Calu3 (cell line): ENCODE results near the gene SIGLECL1. TPM values are rescaled to one million over a fixed set of nuclear protein-coding genes. Genes with fewer than 3 reads are reported as not detected.

Source experiments
- BruUV-seq: library from RNA; stranded (reverse); fragments of 400-500 nt; replicated peaks from 2 replicates; lab custom pipeline; 2021; lab: Mats Ljungman, UMichigan
- CTCF ChIA-PET: fragments of 300-600 bp; sonication (Branson Sonifier 250); formaldehyde crosslinking; loops from one replicate; lab custom pipeline; 2022; ENCODE audit warnings: antibody characterized with exemption; lab: Charles Lee
- DNase-seq: peaks from one replicate; pipeline ENCODE4 v3.0.0; 2022
- H3K27ac Mint-ChIP-seq: one replicate; pipeline ENCODE4 v1.8.0; 2022; ENCODE audit warnings: mixed read lengths; ENCODE audit not compliant: unreplicated experiment
- H3K27me3 Mint-ChIP-seq: one replicate; pipeline ENCODE4 v1.8.0; 2022; ENCODE audit warnings: mixed read lengths; ENCODE audit not compliant: unreplicated experiment
- H3K36me3 Mint-ChIP-seq: one replicate; pipeline ENCODE4 v1.8.0; 2022; ENCODE audit warnings: mild to moderate bottlenecking, moderate library complexity, mixed read lengths; ENCODE audit not compliant: insufficient read depth, unreplicated experiment
- H3K4me1 Mint-ChIP-seq: one replicate; pipeline ENCODE4 v1.8.0; 2022; ENCODE audit warnings: mild to moderate bottlenecking, low read depth, mixed read lengths; ENCODE audit not compliant: unreplicated experiment
- H3K4me3 Mint-ChIP-seq: one replicate; pipeline ENCODE4 v1.8.0; 2022; ENCODE audit warnings: mild to moderate bottlenecking, low read depth, moderate library complexity, mixed read lengths; ENCODE audit not compliant: unreplicated experiment
- H3K9me3 Mint-ChIP-seq: one replicate; pipeline ENCODE4 v1.8.0; 2022; ENCODE audit warnings: low read depth, mixed read lengths; ENCODE audit not compliant: unreplicated experiment
- intact Hi-C: fragments of 100-400 bp; cut with micrococcal nuclease; formaldehyde crosslinking; loops from one replicate; pipeline ENCODE4 v1.10.0; 2022; ENCODE audit not compliant: unreplicated experiment
- total RNA-seq: library from RNA; stranded (reverse); gene quantifications from 2 replicates; pipeline ENCODE4 v1.2.3, GENCODE V29; 2022
- TF ChIP-seq, protein P1 (sequence below): fragments of 200-600 bp; IDR thresholded peaks from one replicate; pipeline ENCODE4 v1.8.0; 2022; ENCODE audit warnings: antibody characterized with exemption; ENCODE audit not compliant: unreplicated experiment

SIGLECL1 gene
- total RNA-seq, 1 experiment from 2014 or later = not detected

- intact Hi-C loops = no loop called here
Observed at GRCh38 chr19:51294977-51295375, 44.1 kb downstream of the SIGLECL1 start.

DNA sequence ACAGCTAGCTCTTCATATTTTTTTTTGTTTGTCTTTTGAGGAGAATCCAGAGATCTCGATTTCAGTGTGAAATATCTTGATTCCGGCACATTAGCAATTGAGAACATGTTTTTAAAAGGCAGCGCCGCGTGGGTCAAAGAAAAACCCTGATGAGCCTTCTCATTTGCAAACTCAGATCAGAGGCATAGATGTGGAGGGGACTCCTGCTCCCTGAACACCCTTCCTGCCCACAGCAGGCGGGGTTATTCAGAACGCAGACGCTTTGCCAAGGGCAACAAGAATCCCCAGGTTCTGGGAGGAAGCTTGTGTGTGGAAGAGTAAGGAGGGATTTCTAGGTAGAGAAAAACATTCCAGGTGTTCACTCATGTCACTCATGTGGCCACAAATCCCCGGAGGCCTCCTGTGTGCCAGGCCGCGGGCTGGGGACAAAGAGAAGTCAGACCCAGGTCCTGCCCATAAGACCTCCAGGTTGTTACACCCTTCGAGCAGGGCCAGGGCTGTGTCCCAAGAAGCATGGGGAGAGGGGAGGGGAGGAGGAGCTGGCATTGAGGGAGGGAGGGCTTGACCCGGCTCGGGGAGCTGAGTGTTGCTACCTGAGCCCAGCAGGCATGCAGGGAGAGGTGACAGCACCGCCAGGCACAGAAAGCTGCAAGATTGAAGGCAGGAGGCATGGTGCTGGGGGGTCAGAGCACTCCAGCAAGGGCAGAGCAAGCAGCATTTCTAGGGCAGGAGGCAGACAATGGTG, 44.7 kb downstream of the SIGLECL1 start:
- H3K4me1 Mint-ChIP-seq = no peaks in the 10 kb centered on the region
- no peak for DNase-seq
- BruUV-seq = no TSS peak
- H3K27me3 Mint-ChIP-seq = peaks cover 95% of the 10 kb centered on the region
- no peaks in the 10 kb centered on the region for H3K36me3 Mint-ChIP-seq
- CTCF ChIA-PET = no interaction called here
- H3K27ac Mint-ChIP-seq = no peak overlapping the region
- intact Hi-C loops = no loop called here
- H3K4me3 Mint-ChIP-seq = no peak overlapping the region
- no peaks in the 10 kb centered on the region for H3K9me3 Mint-ChIP-seq
- TF ChIP-seq, protein P1, sequence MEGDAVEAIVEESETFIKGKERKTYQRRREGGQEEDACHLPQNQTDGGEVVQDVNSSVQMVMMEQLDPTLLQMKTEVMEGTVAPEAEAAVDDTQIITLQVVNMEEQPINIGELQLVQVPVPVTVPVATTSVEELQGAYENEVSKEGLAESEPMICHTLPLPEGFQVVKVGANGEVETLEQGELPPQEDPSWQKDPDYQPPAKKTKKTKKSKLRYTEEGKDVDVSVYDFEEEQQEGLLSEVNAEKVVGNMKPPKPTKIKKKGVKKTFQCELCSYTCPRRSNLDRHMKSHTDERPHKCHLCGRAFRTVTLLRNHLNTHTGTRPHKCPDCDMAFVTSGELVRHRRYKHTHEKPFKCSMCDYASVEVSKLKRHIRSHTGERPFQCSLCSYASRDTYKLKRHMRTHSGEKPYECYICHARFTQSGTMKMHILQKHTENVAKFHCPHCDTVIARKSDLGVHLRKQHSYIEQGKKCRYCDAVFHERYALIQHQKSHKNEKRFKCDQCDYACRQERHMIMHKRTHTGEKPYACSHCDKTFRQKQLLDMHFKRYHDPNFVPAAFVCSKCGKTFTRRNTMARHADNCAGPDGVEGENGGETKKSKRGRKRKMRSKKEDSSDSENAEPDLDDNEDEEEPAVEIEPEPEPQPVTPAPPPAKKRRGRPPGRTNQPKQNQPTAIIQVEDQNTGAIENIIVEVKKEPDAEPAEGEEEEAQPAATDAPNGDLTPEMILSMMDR = no peak

More at GRCh38 chr19:51294977-51295375, 44.1 kb downstream of the SIGLECL1 start:
- TF ChIP-seq, protein P1 = no peak
- no peaks in the 10 kb centered on the region for H3K36me3 Mint-ChIP-seq
- no TSS peak for BruUV-seq
- no peak for DNase-seq
- no peak overlapping the region for H3K4me3 Mint-ChIP-seq
- no peak overlapping the region for H3K27ac Mint-ChIP-seq
- no peaks in the 10 kb centered on the region for H3K9me3 Mint-ChIP-seq
- peaks cover 95% of the 10 kb centered on the region for H3K27me3 Mint-ChIP-seq
- CTCF ChIA-PET = no interaction called here
- H3K4me1 Mint-ChIP-seq = no peaks in the 10 kb centered on the region

DNA sequence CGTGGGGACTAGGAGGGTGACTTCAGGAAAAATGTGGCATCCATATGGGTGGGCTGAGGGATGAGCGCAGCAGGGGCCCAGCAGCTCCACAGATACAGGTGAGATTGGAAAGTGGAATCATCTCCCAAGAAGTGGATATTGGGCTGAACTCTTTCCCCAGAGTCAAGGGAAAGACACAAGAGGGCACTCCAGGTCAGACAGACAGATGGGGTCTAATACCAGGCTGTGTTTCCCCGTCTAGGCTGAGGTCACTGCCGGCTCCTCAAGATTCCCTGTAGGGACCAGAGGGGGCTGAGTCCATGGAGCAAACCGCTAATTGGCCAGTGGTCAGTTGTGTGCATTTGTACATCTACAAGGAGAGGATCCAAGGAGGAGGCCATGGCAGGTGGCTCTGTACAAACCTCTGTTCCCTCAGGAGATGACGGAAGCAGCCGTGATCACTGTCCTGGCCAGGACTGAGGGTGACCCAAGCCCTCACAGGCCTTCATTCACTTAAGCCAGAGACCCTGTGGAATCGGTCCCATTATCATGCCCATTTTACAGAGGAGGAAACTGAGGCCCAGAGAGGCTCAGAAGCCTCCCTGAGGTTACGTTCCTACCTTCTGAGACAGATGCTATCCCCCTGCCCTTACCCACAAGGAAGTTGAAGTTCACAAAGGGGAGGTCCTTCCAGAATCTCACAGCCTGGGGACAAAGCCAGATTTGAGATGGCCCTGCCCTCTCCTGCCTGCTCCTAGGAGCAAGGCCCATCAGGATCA, 45.6 kb downstream of the SIGLECL1 start:
- TF ChIP-seq, protein P1 = no peak
- Mint-ChIP-seq H3K27me3 (peaks cover 95% of the 10 kb centered on the region), H3K9me3 (no peaks in the 10 kb centered on the region), H3K4me3 (no peak overlapping the region), H3K4me1 (no peaks in the 10 kb centered on the region), H3K27ac (no peak overlapping the region), H3K36me3 (no peaks in the 10 kb centered on the region)
- DNase-seq = no peak
- BruUV-seq = no TSS peak
- CTCF ChIA-PET = no interaction called here
- intact Hi-C loops = no loop called here

GRCh38 chr19:51297406-51297805, 46.5 kb downstream of the SIGLECL1 start:
- BruUV-seq = no TSS peak

More at GRCh38 chr19:51297406-51297805, 46.5 kb downstream of the SIGLECL1 start:
- no peaks in the 10 kb centered on the region for H3K4me1 Mint-ChIP-seq
- H3K36me3 Mint-ChIP-seq = no peaks in the 10 kb centered on the region
- H3K27me3 Mint-ChIP-seq = peaks cover 95% of the 10 kb centered on the region
- no peak overlapping the region for H3K27ac Mint-ChIP-seq
- H3K9me3 Mint-ChIP-seq = no peaks in the 10 kb centered on the region
- no peak for DNase-seq
- CTCF ChIA-PET = no interaction called here
- H3K4me3 Mint-ChIP-seq = no peak overlapping the region
- TF ChIP-seq, protein P1 = no peak
- intact Hi-C loops = no loop called here
